GM19043 (cell line): ENCODE measurements around the gene CNPY2.

ENCODE experiments used
- ATAC-seq: cut with Tn5 transposase; IDR thresholded peaks from one replicate; pipeline ENCODE4 v1.9.1; 2021; ENCODE audit warnings: low read depth; ENCODE audit not compliant: unreplicated experiment

Gene CNPY2

GRCh38 chr12:56261503-56262232, 54.1 kb downstream of the CNPY2 start:
- no peak for ATAC-seq

GRCh38 chr12:56260921-56261320, 54.9 kb downstream of the CNPY2 start:
- ATAC-seq: no peak

- no peak for ATAC-seq
These were observed 55.4 kb downstream of the CNPY2 start for GRCh38 chr12:56260380-56260779.
